ENCODE data around the gene DIRAS1. TPM values are rescaled to one million over a fixed set of nuclear protein-coding genes. Genes with fewer than 3 reads are reported as not detected.

DIRAS1 gene
- 7.7 TPM for polyA plus RNA-seq (2013, experiment 1 of 2; ENCODE audit: insufficient read length)
- 7.3 TPM for polyA plus RNA-seq (2013, experiment 2 of 2; ENCODE audit: insufficient read length)

- no peak for DNase-seq
Measured at GRCh38 chr19:2720777-2721569, at the start of gene DIRAS1. Gene DIRAS1 (minus strand): TSS chr19:2721372. CDS start chr19:2717806, 3,566 bp downstream.

- peak; percentile 40 for DNase-seq
Measured at GRCh38 chr19:2770055-2771013, 49.2 kb upstream of the DIRAS1 start.

- no peak for DNase-seq
Measured at GRCh38 chr19:2769218-2769617, 48.0 kb upstream of the DIRAS1 start.

GRCh38 chr19:2768365-2769132 lies 47.4 kb upstream of the DIRAS1 start:
- no peak for DNase-seq

GRCh38 chr19:2767688-2768087 lies 46.5 kb upstream of the DIRAS1 start:
- DNase-seq: no peak

GRCh38 chr19:2766594-2767372 lies 45.6 kb upstream of the DIRAS1 start:
- no peak for DNase-seq

- no peak for DNase-seq
Measured at GRCh38 chr19:2765376-2765775, 44.2 kb upstream of the DIRAS1 start.

- DNase-seq: no peak
Measured at GRCh38 chr19:2764945-2765344, 43.8 kb upstream of the DIRAS1 start.

GRCh38 chr19:2763687-2764086 lies 42.5 kb upstream of the DIRAS1 start:
- no peak for DNase-seq

- no peak for DNase-seq
Measured at GRCh38 chr19:2762783-2763496, 41.8 kb upstream of the DIRAS1 start.

- no peak for DNase-seq
Measured at GRCh38 chr19:2761876-2762782, 41.0 kb upstream of the DIRAS1 start.

GRCh38 chr19:2761309-2761677 lies 40.1 kb upstream of the DIRAS1 start:
- DNase-seq: no peak

- DNase-seq: no peak
Measured at GRCh38 chr19:2759965-2760364, 38.8 kb upstream of the DIRAS1 start.

- no peak for DNase-seq
Measured at GRCh38 chr19:2759362-2759761, 38.2 kb upstream of the DIRAS1 start.

GRCh38 chr19:2758601-2759313 lies 37.6 kb upstream of the DIRAS1 start:
- no peak for DNase-seq

- no peak for DNase-seq
Measured at GRCh38 chr19:2756921-2757881, 36.0 kb upstream of the DIRAS1 start.

- no peak for DNase-seq
Measured at GRCh38 chr19:2756477-2756876, 35.3 kb upstream of the DIRAS1 start.

- DNase-seq: no peak
Measured at GRCh38 chr19:2755811-2756210, 34.6 kb upstream of the DIRAS1 start.
